ENCODE data around the gene DLG2.

The DLG2 gene

DNA sequence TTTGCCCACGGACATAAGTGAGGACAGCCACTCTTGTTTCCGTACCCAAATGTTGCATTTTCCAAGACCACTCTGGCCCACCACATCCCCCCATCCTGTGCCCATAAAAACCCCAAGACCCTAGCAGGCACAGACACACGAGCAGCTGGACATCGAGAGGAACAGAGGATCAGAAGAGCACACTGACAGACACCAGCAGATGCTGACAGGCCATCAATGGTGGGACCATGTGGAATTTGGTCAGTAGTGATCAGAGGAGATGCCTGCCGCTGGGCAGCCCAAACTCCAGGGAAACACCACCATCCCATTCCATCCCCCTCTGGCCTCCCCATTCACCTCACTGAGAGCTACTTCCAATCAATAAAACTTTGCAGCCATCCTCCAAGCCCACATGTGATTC is 87.0 kb downstream of the DLG2 start:
- TF ChIP-seq ZBTB7A (IDR thresholded peaks at IDR 0.05; ENCODE audit: low read depth) (no peak), TCF12 (IDR thresholded peaks at IDR 0.05; ENCODE audit: low read depth) (no peak), CREB1 (IDR thresholded peaks at IDR 0.05; ENCODE audit: low read depth) (no peak), RAD21 (IDR thresholded peaks at IDR 0.05; ENCODE audit: low read depth) (no peak), FOXM1 (IDR thresholded peaks at IDR 0.05; ENCODE audit: borderline replicate concordance, low read depth) (no peak), TEAD4 (IDR thresholded peaks at IDR 0.05) (no peak), YY1 (IDR thresholded peaks at IDR 0.05; ENCODE audit: low read depth) (no peak), CEBPB (IDR thresholded peaks at IDR 0.05) (no peak), TAF1 (IDR thresholded peaks at IDR 0.05; ENCODE audit: low read depth) (no peak), EGR1 (IDR thresholded peaks at IDR 0.05) (no peak), NFIC (IDR thresholded peaks at IDR 0.05) (no peak), EP300 (IDR thresholded peaks at IDR 0.05; ENCODE audit: borderline replicate concordance) (no peak)
- TF ChIP-seq, protein P1, sequence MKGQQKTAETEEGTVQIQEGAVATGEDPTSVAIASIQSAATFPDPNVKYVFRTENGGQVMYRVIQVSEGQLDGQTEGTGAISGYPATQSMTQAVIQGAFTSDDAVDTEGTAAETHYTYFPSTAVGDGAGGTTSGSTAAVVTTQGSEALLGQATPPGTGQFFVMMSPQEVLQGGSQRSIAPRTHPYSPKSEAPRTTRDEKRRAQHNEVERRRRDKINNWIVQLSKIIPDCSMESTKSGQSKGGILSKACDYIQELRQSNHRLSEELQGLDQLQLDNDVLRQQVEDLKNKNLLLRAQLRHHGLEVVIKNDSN (IDR thresholded peaks at IDR 0.05) = no peak
- TF ChIP-seq, protein P2, sequence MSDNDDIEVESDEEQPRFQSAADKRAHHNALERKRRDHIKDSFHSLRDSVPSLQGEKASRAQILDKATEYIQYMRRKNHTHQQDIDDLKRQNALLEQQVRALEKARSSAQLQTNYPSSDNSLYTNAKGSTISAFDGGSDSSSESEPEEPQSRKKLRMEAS (IDR thresholded peaks at IDR 0.05) = no peak
- TF ChIP-seq, protein P3, sequence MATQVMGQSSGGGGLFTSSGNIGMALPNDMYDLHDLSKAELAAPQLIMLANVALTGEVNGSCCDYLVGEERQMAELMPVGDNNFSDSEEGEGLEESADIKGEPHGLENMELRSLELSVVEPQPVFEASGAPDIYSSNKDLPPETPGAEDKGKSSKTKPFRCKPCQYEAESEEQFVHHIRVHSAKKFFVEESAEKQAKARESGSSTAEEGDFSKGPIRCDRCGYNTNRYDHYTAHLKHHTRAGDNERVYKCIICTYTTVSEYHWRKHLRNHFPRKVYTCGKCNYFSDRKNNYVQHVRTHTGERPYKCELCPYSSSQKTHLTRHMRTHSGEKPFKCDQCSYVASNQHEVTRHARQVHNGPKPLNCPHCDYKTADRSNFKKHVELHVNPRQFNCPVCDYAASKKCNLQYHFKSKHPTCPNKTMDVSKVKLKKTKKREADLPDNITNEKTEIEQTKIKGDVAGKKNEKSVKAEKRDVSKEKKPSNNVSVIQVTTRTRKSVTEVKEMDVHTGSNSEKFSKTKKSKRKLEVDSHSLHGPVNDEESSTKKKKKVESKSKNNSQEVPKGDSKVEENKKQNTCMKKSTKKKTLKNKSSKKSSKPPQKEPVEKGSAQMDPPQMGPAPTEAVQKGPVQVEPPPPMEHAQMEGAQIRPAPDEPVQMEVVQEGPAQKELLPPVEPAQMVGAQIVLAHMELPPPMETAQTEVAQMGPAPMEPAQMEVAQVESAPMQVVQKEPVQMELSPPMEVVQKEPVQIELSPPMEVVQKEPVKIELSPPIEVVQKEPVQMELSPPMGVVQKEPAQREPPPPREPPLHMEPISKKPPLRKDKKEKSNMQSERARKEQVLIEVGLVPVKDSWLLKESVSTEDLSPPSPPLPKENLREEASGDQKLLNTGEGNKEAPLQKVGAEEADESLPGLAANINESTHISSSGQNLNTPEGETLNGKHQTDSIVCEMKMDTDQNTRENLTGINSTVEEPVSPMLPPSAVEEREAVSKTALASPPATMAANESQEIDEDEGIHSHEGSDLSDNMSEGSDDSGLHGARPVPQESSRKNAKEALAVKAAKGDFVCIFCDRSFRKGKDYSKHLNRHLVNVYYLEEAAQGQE (IDR thresholded peaks at IDR 0.05; ENCODE audit: low read depth) = no peak

DNA sequence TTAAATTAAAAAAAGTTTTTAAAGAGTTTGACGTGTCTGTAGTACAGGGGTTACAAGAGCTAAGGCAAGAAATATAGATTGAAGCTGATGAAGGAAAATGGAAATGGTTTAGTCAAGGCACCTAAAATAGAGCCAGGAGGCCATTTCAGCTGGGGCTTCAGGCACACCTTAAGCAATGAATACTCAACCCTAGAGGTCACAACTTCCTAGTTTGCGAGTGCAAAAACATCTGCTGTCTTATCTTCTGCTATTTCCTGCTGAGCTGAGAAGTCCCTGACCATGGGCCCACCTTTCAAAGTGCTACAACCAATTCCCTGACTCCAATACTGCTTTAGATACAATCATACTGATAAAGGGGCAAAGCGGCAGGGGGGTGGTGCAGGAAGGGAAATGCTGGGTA is 87.4 kb downstream of the DLG2 start:
- TF ChIP-seq YY1 (IDR thresholded peaks at IDR 0.05; ENCODE audit: low read depth) (no peak), EGR1 (IDR thresholded peaks at IDR 0.05) (no peak), TEAD4 (IDR thresholded peaks at IDR 0.05) (no peak), FOXM1 (IDR thresholded peaks at IDR 0.05; ENCODE audit: borderline replicate concordance, low read depth) (no peak), TAF1 (IDR thresholded peaks at IDR 0.05; ENCODE audit: low read depth) (no peak), RAD21 (IDR thresholded peaks at IDR 0.05; ENCODE audit: low read depth) (no peak), TCF12 (IDR thresholded peaks at IDR 0.05; ENCODE audit: low read depth) (no peak), CREB1 (IDR thresholded peaks at IDR 0.05; ENCODE audit: low read depth) (no peak), ZBTB7A (IDR thresholded peaks at IDR 0.05; ENCODE audit: low read depth) (no peak), NFIC (IDR thresholded peaks at IDR 0.05) (no peak), CEBPB (IDR thresholded peaks at IDR 0.05) (no peak)
- TF ChIP-seq, protein P1 (IDR thresholded peaks at IDR 0.05) = no peak
- TF ChIP-seq, protein P3 (IDR thresholded peaks at IDR 0.05; ENCODE audit: low read depth) = no peak

DNA sequence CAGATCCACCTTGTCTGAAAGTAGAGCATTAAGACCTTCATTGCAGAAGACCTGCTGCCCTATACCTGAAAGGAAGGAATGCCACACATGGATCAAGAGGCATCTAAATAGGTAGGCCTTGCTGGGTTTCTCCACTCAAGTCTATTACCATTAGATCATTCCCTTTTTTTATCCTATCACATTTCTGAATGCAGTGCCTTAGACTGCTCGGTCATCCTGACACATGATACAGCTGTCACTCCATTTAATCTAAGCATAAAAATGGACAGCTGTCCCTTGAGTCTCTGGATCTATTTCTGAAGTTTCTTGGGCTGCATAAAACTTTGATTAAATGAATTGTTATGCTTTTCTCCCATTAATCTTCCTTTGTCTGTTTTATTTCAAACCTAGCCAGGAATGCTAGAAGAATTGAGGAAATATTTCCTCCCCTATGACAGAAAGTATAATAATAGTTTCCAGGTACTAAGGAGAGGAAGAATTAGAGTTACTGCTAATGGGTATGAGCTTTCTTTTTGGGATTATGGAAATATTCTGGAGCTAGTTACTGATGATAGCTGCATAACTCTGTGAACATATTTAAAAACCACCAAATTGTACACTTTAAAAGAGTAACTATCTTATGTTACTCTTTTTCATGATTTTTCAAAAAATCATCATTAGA is 88.0 kb downstream of the DLG2 start:
- TF ChIP-seq RAD21 (IDR thresholded peaks at IDR 0.05; ENCODE audit: low read depth) (no peak), YY1 (IDR thresholded peaks at IDR 0.05; ENCODE audit: low read depth) (no peak), TEAD4 (IDR thresholded peaks at IDR 0.05) (no peak), EP300 (IDR thresholded peaks at IDR 0.05; ENCODE audit: borderline replicate concordance) (no peak), CEBPB (IDR thresholded peaks at IDR 0.05) (no peak), ZBTB7A (IDR thresholded peaks at IDR 0.05; ENCODE audit: low read depth) (no peak)
- TF ChIP-seq, protein P2 (IDR thresholded peaks at IDR 0.05) = no peak

DNA sequence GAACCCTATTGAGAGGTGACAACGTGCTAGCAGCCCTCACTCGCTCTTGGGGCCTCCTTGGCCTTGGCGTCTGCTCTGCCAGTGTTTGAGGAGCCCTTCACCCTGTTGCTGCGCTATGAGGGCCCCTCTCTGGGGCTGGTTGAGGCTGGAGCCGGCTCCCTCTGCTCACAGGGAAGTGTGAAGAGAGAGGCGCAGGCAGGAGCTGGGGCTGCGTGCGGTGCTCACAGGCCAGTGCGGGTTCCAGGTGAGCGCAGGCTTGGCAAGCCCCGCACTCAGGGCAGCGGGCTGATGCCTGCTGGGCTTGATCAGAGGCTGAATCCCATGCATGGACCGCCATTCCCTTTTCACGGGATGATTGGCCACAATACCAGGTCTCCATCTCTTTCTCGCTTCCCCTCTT is 90.7 kb downstream of the DLG2 start:
- TF ChIP-seq RAD21 (IDR thresholded peaks at IDR 0.05; ENCODE audit: low read depth) (no peak), YY1 (IDR thresholded peaks at IDR 0.05; ENCODE audit: low read depth) (no peak), TEAD4 (IDR thresholded peaks at IDR 0.05) (no peak), TCF12 (IDR thresholded peaks at IDR 0.05; ENCODE audit: low read depth) (no peak), CEBPB (IDR thresholded peaks at IDR 0.05) (no peak), NFIC (IDR thresholded peaks at IDR 0.05) (no peak), EGR1 (IDR thresholded peaks at IDR 0.05) (no peak)
- TF ChIP-seq, protein P2 (IDR thresholded peaks at IDR 0.05) = no peak
- TF ChIP-seq, protein P3 (IDR thresholded peaks at IDR 0.05; ENCODE audit: low read depth) = no peak
